HepG2 (cell line): ENCODE results near the gene FBF1. TPM values are rescaled to one million over a fixed set of nuclear protein-coding genes. Genes with fewer than 3 reads are reported as not detected.

ENCODE experiments used
- BCLAF1 ChIP-seq: fragments of 450-650 bp; IDR thresholded peaks from 2 replicates; pipeline ENCODE4 v1.6.1; 2017; ENCODE audit warnings: mild to moderate bottlenecking
- CENPX ChIP-seq: sonication (generic); formaldehyde crosslinking; IDR thresholded peaks from 2 replicates; pipeline ENCODE4 v1.9.0; 2021; ENCODE audit warnings: mild to moderate bottlenecking, missing genetic modification reagents, moderate library complexity
- CREB1 ChIP-seq, 2 experiments: fragments of 450-650 bp in 1 of 2; IDR thresholded peaks; 2 replicates each; pipeline ENCODE4 v1.6.1; 2016 to 2017; ENCODE audit warnings: control low read depth in 1 of 2, mild to moderate bottlenecking in 1 of 2, missing compliant biosample characterization in 1 of 2, missing genetic modification characterization in 1 of 2
- ELF4 ChIP-seq: sonication (generic); formaldehyde crosslinking; IDR thresholded peaks from 2 replicates; pipeline ENCODE4 v1.5.0; 2020; ENCODE audit warnings: missing genetic modification reagents, mild to moderate bottlenecking, moderate library complexity, borderline replicate concordance
- EZH2 ChIP-seq: conservative IDR thresholded peaks from 2 replicates; pipeline ENCODE4 v1.6.1; 2012; ENCODE audit warnings: mild to moderate bottlenecking, low read depth, low read length, moderate library complexity
- GRHL1 ChIP-seq: sonication (generic); formaldehyde crosslinking; conservative IDR thresholded peaks from 2 replicates; pipeline ENCODE4 v1.8.0; 2022; ENCODE audit warnings: missing genetic modification reagents
- IRF2 ChIP-seq: IDR thresholded peaks from 2 replicates; pipeline ENCODE4 v1.6.1; 2018; ENCODE audit warnings: missing genetic modification reagents, missing compliant biosample characterization
- PRDM15 ChIP-seq: sonication (generic); formaldehyde crosslinking; IDR thresholded peaks from 2 replicates; pipeline ENCODE4 v1.4.0; 2020; ENCODE audit warnings: missing genetic modification reagents
- THYN1 ChIP-seq: sonication (generic); formaldehyde crosslinking; IDR thresholded peaks from 2 replicates; pipeline ENCODE4 v1.8.1; 2023; ENCODE audit warnings: low read depth, mild to moderate bottlenecking, moderate library complexity, missing genetic modification reagents, borderline replicate concordance
- TRIM22 ChIP-seq: fragments of 450-650 bp; IDR thresholded peaks from 2 replicates; pipeline ENCODE4 v1.6.1; 2017
- ZNF232 ChIP-seq: sonication (generic); formaldehyde crosslinking; IDR thresholded peaks from 2 replicates; pipeline ENCODE4 v1.4.0; 2020; ENCODE audit warnings: missing genetic modification reagents, borderline replicate concordance
- ZNF710 ChIP-seq: sonication (generic); formaldehyde crosslinking; IDR thresholded peaks from 2 replicates; pipeline ENCODE4 v1.5.0; 2020; ENCODE audit warnings: mild to moderate bottlenecking, missing genetic modification reagents, borderline replicate concordance
- ZNF784 ChIP-seq: sonication (generic); formaldehyde crosslinking; IDR thresholded peaks from 2 replicates; pipeline ENCODE4 v1.5.1; 2020; ENCODE audit warnings: missing genetic modification reagents, mild to moderate bottlenecking, borderline replicate concordance
- polyA plus RNA-seq, 8 experiments: library from polyadenylated mRNA; depleted of rRNA in 3 of 8; stranded (reverse) in 7 of 8; unstranded in 1 of 8; fragments of >200 nt; fragmentation: Illumina TruSeq in 4 of 8; extraction: Trizol in 4 of 8; gene quantifications; 2 replicates each; pipeline versions ENCODE4 v1.2.1 to v1.2.3, GENCODE V29; 2011 to 2016; ENCODE audit warnings: low read depth in 4 of 8, missing spikeins in 1 of 8, mixed read lengths in 1 of 8; ENCODE audit not compliant: insufficient read depth in 1 of 8
- total RNA-seq, 5 experiments: library from RNA; depleted of rRNA; stranded (reverse); fragments of >200 nt; fragmentation: Illumina TruSeq; extraction: Trizol; gene quantifications; 2 replicates each; pipeline ENCODE4 v1.2.3, GENCODE V29; 2016; ENCODE audit warnings: low read depth in 1 of 5

The FBF1 gene
- total and polyA plus RNA-seq, 2 of the 13 experiments (the other 11 are each of a cell fraction or from before 2014, with no cell fraction given) = 2.4 to 8.1 TPM

- TF ChIP-seq ZNF784 (CRISPR knock-in tag) (no peak; the same call in 1 of the 2 replicates), CREB1 (IDR thresholded peaks at IDR 0.05) (peak; percentile 76), CREB1 (CRISPR knock-in tag; IDR thresholded peaks at IDR 0.05) (peak; percentile 83), CENPX (CRISPR knock-in tag) (no peak), BCLAF1 (no peak), ZNF710 (CRISPR knock-in tag) (no peak), PRDM15 (CRISPR knock-in tag) (no peak), ZNF232 (no peak), EZH2 (no peak), IRF2 (CRISPR knock-in tag) (peak; percentile 25; the same call in 1 of the 2 replicates), THYN1 (CRISPR knock-in tag) (no peak), GRHL1 (no peak), ELF4 (CRISPR knock-in tag) (no peak), TRIM22 (no peak)
These were observed 35.5 kb upstream of the FBF1 start (continued) for GRCh38 chr17:75976175-75976848.
